GM21367 (cell line): ENCODE data around the gene CD244.
"Not testable (repeated sequence)": the region's sequence is repeated elsewhere in the genome, so short reads cannot be mapped to it uniquely, and the experiment has no call there.

Experiments
- ATAC-seq: cut with Tn5 transposase; IDR thresholded peaks from one replicate; pipeline ENCODE4 v1.9.1; 2021; ENCODE audit not compliant: unreplicated experiment

CD244 gene

DNA sequence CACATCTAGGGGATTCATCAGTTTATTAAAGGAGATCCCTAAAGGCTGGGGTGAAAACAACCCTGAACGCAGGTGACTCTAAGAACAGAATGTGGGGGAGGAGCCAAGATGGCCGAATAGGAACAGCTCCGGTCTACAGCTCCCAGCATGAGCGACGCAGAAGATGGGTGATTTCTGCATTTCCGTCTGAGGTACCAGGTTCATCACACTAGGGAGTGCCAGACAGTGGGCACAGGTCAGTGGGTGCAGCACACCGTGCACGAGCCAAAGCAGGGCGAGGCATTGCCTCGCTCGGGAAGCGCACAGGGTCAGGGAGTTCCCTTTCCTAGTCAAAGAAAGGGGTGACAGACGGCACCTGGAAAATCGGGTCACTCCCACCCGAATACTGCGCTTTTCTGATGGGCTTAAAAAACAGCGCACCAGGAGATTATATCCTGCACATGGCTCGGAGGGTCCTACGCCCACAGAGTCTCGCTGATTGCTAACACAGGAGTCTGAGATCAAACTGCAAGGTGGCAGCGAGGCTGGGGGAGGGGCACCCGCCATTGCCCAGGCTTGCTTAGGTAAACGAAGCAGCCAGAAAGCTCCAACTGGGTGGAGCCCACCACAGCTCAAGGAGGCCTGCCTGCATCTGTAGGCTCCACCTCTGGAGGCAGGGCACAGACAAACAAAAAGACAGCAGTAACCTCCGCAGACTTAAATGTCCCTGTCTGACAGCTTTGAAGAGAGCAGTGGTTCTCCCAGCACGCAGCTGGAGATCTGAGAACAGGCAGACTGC is 79.5 kb downstream of the CD244 start:
- ATAC-seq: not testable (repeated sequence)

DNA sequence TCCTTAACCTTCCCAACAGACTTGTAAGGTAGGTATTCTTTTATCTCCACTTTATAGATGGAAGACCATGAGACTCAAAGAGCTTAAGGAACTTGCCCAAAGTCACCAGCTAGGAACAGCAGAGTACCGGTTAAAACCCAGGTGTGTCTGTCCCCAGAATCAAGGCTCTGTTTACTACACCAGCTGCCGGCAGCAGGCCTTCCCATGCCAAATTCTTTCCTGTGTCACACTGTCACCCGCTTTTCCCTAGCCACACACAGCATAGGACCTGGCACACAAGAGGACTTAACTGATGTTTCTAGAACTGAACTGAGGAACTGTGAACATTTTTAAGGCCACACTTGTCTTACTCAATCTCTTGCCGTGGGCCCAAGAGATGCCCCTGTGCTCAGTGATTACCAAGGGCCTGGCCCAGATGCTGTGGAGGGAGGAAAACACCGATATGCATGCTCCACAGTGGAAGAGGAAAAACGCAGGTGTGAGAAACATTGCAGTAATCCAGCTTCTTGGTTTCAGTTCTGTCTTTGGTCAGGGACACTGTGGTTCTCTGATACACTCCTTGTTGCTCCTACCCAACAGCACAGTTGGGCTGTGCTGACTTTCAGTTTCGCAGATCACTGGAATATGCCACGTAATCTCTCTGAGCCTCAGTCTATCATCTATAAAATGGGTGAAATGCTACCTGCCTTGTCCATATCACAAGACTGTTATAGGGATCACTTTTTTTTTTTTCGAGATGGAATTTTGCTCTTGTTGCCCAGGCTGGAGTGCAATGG is 80.6 kb downstream of the CD244 start:
- peak; percentile 77 for ATAC-seq

DNA sequence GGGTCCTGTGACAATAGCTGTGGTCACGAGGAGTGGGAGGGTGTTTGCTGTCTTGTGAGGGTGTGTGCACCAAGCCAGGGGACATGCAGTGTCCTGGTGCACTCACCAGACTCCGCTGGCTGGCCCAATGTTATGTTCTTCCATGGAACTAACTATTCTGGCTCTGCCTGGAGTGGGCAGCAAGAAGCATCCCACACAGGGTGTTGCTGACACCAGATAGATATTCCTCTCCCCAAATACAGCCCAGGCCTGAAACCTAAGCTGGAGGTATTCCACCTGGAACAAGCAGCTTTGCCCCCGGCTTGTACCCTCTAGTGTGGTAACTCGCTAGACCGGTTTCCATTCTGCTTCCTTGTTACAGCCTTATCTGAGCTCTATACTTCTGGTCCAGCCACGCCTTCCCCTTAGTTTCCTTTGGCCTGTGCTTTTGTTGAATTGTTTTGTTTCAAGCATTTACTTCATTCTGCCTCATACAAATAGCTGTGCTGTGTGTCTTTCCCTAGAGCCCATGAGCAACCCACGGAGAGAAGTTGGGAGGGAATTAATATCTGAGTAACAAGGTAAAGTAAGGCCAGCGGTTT is 81.4 kb downstream of the CD244 start:
- no peak for ATAC-seq

DNA sequence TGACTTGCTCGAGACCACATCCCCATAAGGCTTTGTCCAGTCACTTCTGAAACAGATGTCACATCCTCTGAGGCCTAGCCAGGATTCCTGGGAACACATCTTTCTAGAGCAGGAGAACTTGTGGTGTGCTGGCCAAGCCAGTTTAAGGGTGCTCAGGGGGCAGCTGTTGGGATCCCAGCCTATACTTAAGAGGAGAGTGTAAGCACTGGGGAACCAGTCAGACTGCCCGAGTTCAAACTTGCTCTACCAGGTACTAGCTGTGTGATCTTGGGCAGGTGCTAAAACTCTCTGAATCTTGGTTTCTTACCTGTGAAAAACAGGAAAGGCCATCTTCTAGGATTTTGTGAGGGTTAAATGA is 82.3 kb downstream of the CD244 start:
- ATAC-seq: no peak
